Peyer's patch (tissue), 4 donors: ENCODE results near the gene PKD2L2. TPM values are rescaled to one million over a fixed set of nuclear protein-coding genes. Genes with fewer than 3 reads are reported as not detected.

ENCODE experiments used
- DNase-seq, 3 donors: peaks; one replicate each; pipeline ENCODE4 v3.0.0-alpha.2; 2017 to 2019
- H3K27ac ChIP-seq, 4 donors: fragments of 200-600 bp; sonication (generic); one replicate each; pipeline ENCODE4 v1.5.1; 2016 to 2019
- H3K27me3 ChIP-seq, 2 donors: fragments of 200-600 bp; sonication (generic); one replicate each; pipeline ENCODE4 v1.5.1; 2019
- H3K36me3 ChIP-seq, 3 donors: fragments of 200-600 bp; sonication (generic); one replicate each; pipeline ENCODE4 v1.5.1; 2016 to 2019
- H3K4me1 ChIP-seq, 4 donors: fragments of 200-600 bp; sonication (generic); one replicate each; pipeline ENCODE4 v1.5.1; 2016 to 2019
- H3K4me3 ChIP-seq, 4 donors: fragments of 200-600 bp; sonication (generic); 1 replicate in 3 of 4; 2 replicates in 1 of 4; pipeline ENCODE4 v1.5.1; 2016 to 2019; ENCODE audit warnings: mild to moderate bottlenecking in 1 of 4
- H3K9me3 ChIP-seq, 4 donors: fragments of 200-600 bp; sonication (generic); one replicate each; pipeline ENCODE4 v1.5.1; 2016 to 2019; ENCODE audit warnings: mild to moderate bottlenecking in 1 of 4
- POLR2A ChIP-seq, 2 donors: fragments of 450-650 bp; IDR thresholded peaks; one replicate each; pipeline ENCODE4 v1.5.1; 2017; ENCODE audit warnings: antibody characterized with exemption in 2 of 2, mild to moderate bottlenecking in 2 of 2, moderate library complexity in 2 of 2
- total RNA-seq, 4 donors: library from RNA; depleted of rRNA; stranded (reverse); fragments of >200 nt; gene quantifications; one replicate each; pipeline ENCODE4 v1.1.0, GENCODE V29; 2016
- TF ChIP-seq, protein P1 (sequence below), 6 experiments: fragments of 450-650 bp in 4 of 6; fragments of 200-600 bp in 2 of 6; sonication (generic) in 1 of 6; IDR thresholded peaks; one replicate each; pipeline ENCODE4 v1.5.1; 2017 to 2019; ENCODE audit warnings: antibody characterized with exemption in 6 of 6, mild to moderate bottlenecking in 3 of 6, moderate library complexity in 1 of 6

Gene PKD2L2
- total RNA-seq, 4 donors from 2014 or later: not detected

DNA sequence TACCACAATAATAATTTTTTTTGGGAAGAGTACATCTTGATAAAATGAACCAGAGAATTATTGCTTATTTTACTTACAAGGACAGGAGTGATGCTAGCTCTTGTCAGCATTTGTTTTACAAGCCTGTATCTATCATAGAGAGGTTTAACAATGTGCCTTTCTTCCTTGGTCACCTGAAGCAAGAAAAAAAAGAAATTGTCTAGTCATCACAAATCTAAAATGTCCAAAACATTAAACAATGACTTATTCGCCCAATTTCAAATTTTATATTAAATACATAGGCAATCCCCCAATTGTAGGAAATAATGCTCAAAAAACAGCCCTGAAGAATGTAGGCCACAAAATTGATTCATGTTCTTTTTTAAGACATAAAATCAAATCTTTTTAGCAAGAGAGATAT, 56.6 kb downstream of the PKD2L2 start:
- Histone ChIP-seq H3K4me3 (no peak overlapping the region), H3K4me1 (no peaks in the 10 kb centered on the region), H3K27ac (no peak overlapping the region), H3K9me3 (no peaks in the 10 kb centered on the region), H3K36me3 (peaks cover 3 to 94% (median 3%) of the 10 kb centered on the region in 3 donors), H3K27me3 (no peaks in the 10 kb centered on the region)
- DNase-seq: no peak
- no peak for TF ChIP-seq POLR2A (IDR thresholded peaks at IDR 0.05)
- TF ChIP-seq, protein P1, sequence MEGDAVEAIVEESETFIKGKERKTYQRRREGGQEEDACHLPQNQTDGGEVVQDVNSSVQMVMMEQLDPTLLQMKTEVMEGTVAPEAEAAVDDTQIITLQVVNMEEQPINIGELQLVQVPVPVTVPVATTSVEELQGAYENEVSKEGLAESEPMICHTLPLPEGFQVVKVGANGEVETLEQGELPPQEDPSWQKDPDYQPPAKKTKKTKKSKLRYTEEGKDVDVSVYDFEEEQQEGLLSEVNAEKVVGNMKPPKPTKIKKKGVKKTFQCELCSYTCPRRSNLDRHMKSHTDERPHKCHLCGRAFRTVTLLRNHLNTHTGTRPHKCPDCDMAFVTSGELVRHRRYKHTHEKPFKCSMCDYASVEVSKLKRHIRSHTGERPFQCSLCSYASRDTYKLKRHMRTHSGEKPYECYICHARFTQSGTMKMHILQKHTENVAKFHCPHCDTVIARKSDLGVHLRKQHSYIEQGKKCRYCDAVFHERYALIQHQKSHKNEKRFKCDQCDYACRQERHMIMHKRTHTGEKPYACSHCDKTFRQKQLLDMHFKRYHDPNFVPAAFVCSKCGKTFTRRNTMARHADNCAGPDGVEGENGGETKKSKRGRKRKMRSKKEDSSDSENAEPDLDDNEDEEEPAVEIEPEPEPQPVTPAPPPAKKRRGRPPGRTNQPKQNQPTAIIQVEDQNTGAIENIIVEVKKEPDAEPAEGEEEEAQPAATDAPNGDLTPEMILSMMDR (IDR thresholded peaks at IDR 0.05): no peak

DNA sequence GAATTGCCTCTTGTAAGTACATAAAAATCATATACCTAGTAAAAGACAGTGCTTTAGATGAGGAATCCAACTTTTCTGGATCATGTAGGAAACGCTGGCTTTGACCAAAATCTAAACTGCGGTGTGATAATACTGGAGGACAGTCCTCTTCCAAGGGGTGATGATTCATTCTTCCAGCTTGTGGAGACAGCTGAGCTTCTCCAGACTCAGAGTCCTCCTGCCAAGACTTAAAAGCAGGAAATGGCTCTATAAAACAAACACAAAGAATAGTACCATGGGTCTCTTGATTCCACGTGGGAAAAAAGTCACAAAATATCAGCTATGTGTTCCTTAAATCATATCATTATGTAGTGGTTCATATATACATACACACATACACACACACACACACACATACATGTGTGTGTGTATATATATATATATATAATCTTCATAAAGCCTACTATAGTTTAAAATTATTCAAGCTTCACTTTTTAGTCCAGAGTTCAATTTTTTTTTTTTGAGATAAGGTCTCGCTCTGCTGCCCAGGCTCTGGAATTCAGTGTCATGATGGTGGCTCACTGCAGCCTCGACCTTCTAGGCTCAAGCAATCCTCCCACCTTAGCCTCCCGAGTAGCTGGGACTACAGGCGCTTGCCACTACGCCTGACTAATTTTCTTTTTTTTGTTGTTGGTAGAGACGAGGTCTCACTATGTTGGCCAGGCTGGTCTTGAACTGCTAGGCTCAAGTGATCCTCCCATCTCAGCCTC, 65.0 kb downstream of the PKD2L2 start:
- DNase-seq: no peak
- H3K36me3 ChIP-seq: peaks cover 0 to 32% (median 0%) of the 10 kb centered on the region in 3 donors
- no peak for TF ChIP-seq POLR2A (IDR thresholded peaks at IDR 0.05)
- TF ChIP-seq, protein P1 (IDR thresholded peaks at IDR 0.05): no peak

DNA sequence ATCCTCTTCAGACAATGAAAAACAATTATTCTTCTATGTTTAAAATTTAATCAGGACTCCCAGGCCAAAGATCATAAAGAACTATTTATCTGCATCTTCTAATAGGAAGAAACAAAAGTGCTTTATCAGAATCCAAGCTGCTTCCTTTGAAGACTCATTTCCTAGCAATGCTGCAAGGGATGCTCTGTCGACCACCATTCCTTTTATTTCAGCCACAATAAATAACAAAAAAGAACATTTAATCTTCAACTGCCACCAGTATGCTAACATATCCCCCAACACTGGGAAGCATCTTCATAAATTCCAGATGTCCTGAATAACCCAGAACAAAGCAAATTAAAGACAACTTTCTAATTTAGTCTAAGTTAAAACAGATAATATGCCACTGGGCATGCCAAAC, 68.7 kb downstream of the PKD2L2 start:
- H3K27me3 ChIP-seq: no peaks in the 10 kb centered on the region

More for the DNA sequence above, 65.0 kb downstream of the PKD2L2 start:
- H3K9me3 ChIP-seq: no peaks in the 10 kb centered on the region
- peak overlapping the region in 1 of 4 donors; percentile 37 for H3K27ac ChIP-seq
- no peaks in the 10 kb centered on the region for H3K4me1 ChIP-seq
- no peaks in the 10 kb centered on the region for H3K27me3 ChIP-seq
- H3K4me3 ChIP-seq: no peak overlapping the region

DNA sequence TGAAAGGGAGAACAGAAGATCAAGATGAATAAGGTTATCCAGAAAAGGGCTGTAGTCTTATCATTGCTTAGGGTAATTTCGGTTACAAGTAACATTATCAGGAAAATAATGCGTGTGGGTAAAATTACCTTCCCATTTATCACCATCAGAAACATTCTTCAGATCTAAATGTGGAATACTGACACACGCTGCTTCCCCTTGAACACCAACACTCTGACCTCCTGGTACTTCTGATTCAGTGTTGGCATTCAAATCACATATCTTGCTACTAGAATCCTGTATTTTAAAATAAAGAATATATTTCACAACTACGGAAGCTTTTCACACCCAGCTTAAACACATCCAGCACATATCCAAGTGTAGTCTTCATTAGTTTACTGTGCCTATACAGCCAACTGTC, 70.2 kb downstream of the PKD2L2 start:
- no peak for TF ChIP-seq POLR2A (IDR thresholded peaks at IDR 0.05)
- TF ChIP-seq, protein P1 (IDR thresholded peaks at IDR 0.05): no peak
- H3K27ac ChIP-seq: no peak overlapping the region
- peaks cover 0 to 22% (median 0%) of the 10 kb centered on the region in 3 donors for H3K36me3 ChIP-seq

More for the DNA sequence above, 68.7 kb downstream of the PKD2L2 start:
- TF ChIP-seq, protein P1 (IDR thresholded peaks at IDR 0.05): no peak
- no peak for TF ChIP-seq POLR2A (IDR thresholded peaks at IDR 0.05)
- Histone ChIP-seq H3K36me3 (peaks cover 0 to 17% (median 0%) of the 10 kb centered on the region in 3 donors), H3K9me3 (no peaks in the 10 kb centered on the region), H3K4me3 (no peak overlapping the region), H3K27ac (no peak overlapping the region), H3K4me1 (no peaks in the 10 kb centered on the region)
- no peak for DNase-seq

DNA sequence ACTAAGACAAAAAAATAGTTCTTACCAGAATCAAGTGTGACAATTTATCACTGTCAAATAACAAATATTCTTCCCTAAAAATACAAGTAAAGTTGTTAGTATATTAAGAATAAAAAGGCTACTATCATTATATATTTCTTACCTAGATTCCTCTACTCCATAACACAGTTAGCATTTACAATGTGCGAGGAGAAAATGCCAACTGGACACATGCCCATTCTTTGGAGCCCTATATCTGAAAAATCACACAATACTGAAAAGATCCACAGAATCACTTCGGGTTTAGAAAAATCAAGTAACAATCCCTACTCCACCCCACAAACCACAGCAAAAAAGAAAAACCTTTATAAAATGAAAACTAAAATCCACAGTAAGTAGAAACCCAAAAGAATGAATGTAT, 70.9 kb downstream of the PKD2L2 start:
- peaks cover 0 to 27% (median 0%) of the 10 kb centered on the region in 3 donors for H3K36me3 ChIP-seq
- no peak for DNase-seq
- TF ChIP-seq POLR2A (IDR thresholded peaks at IDR 0.05): no peak
- TF ChIP-seq, protein P1 (IDR thresholded peaks at IDR 0.05): no peak

More for the DNA sequence above, 70.2 kb downstream of the PKD2L2 start:
- Histone ChIP-seq H3K9me3 (no peaks in the 10 kb centered on the region), H3K4me1 (no peaks in the 10 kb centered on the region), H3K4me3 (no peak overlapping the region), H3K27me3 (no peaks in the 10 kb centered on the region)
- DNase-seq: no peak

More for the DNA sequence above, 70.9 kb downstream of the PKD2L2 start:
- H3K4me3 ChIP-seq: no peak overlapping the region
- H3K27ac ChIP-seq: no peak overlapping the region
- H3K9me3 ChIP-seq: no peaks in the 10 kb centered on the region
- no peaks in the 10 kb centered on the region for H3K4me1 ChIP-seq
- H3K27me3 ChIP-seq: no peaks in the 10 kb centered on the region
